HEK293 (cell line): Measurements from ENCODE around the gene TGFB1I1.

Experiments
- MZF1 ChIP-seq: fragments of 450-650 bp; formaldehyde crosslinking; IDR thresholded peaks from 2 replicates; pipeline ENCODE4 v1.5.1; 2017; ENCODE audit warnings: missing biosample characterization, missing genetic modification characterization, borderline replicate concordance
- REST ChIP-seq: fragments of 450-650 bp; formaldehyde crosslinking; IDR thresholded peaks from 2 replicates; pipeline ENCODE4 v1.5.1; 2016; ENCODE audit warnings: missing biosample characterization, missing genetic modification characterization
- ZBTB26 ChIP-seq: fragments of 450-650 bp; formaldehyde crosslinking; optimal IDR thresholded peaks from 2 replicates; pipeline ENCODE3; 2016; ENCODE audit warnings: missing biosample characterization, mild to moderate bottlenecking, missing genetic modification characterization
- ZNF133 ChIP-seq: fragments of 450-650 bp; formaldehyde crosslinking; IDR thresholded peaks from 2 replicates; pipeline ENCODE4 v1.5.1; 2016; ENCODE audit warnings: missing biosample characterization, missing genetic modification characterization
- ZNF174 ChIP-seq: fragments of 450-650 bp; formaldehyde crosslinking; IDR thresholded peaks from 2 replicates; pipeline ENCODE4 v1.5.0; 2017; ENCODE audit warnings: missing biosample characterization, mild to moderate bottlenecking, missing genetic modification characterization
- ZNF24 ChIP-seq: fragments of 450-650 bp; formaldehyde crosslinking; IDR thresholded peaks from 2 replicates; pipeline ENCODE4 v1.5.1; 2016; ENCODE audit warnings: missing biosample characterization, missing genetic modification characterization
- TF ChIP-seq, protein P1 (sequence below): fragments of 450-650 bp; formaldehyde crosslinking; IDR thresholded peaks from 2 replicates; pipeline ENCODE4 v1.5.1; 2016; ENCODE audit warnings: missing biosample characterization, missing genetic modification characterization

- no peak for TF ChIP-seq ZBTB26
- TF ChIP-seq, protein P1, sequence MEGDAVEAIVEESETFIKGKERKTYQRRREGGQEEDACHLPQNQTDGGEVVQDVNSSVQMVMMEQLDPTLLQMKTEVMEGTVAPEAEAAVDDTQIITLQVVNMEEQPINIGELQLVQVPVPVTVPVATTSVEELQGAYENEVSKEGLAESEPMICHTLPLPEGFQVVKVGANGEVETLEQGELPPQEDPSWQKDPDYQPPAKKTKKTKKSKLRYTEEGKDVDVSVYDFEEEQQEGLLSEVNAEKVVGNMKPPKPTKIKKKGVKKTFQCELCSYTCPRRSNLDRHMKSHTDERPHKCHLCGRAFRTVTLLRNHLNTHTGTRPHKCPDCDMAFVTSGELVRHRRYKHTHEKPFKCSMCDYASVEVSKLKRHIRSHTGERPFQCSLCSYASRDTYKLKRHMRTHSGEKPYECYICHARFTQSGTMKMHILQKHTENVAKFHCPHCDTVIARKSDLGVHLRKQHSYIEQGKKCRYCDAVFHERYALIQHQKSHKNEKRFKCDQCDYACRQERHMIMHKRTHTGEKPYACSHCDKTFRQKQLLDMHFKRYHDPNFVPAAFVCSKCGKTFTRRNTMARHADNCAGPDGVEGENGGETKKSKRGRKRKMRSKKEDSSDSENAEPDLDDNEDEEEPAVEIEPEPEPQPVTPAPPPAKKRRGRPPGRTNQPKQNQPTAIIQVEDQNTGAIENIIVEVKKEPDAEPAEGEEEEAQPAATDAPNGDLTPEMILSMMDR (tag by site-specific recombination) = no peak
- TF ChIP-seq ZNF174 (tag by site-specific recombination) = no peak
- no peak for TF ChIP-seq ZNF133 (tag by site-specific recombination)
- no peak for TF ChIP-seq REST (tag by site-specific recombination)
- no peak for TF ChIP-seq ZNF24 (tag by site-specific recombination)
- no peak for TF ChIP-seq MZF1
These were observed 6.1 kb upstream of the TGFB1I1 start for GRCh38 chr16:31465788-31466370.
